HG02852 (cell line): ENCODE measurements around the gene USP6NL.

Experiments
- ATAC-seq: cut with Tn5 transposase; IDR thresholded peaks from one replicate; pipeline ENCODE4 v1.9.1; 2021; ENCODE audit warnings: mild to moderate bottlenecking, moderate library complexity; ENCODE audit not compliant: unreplicated experiment

USP6NL gene

DNA sequence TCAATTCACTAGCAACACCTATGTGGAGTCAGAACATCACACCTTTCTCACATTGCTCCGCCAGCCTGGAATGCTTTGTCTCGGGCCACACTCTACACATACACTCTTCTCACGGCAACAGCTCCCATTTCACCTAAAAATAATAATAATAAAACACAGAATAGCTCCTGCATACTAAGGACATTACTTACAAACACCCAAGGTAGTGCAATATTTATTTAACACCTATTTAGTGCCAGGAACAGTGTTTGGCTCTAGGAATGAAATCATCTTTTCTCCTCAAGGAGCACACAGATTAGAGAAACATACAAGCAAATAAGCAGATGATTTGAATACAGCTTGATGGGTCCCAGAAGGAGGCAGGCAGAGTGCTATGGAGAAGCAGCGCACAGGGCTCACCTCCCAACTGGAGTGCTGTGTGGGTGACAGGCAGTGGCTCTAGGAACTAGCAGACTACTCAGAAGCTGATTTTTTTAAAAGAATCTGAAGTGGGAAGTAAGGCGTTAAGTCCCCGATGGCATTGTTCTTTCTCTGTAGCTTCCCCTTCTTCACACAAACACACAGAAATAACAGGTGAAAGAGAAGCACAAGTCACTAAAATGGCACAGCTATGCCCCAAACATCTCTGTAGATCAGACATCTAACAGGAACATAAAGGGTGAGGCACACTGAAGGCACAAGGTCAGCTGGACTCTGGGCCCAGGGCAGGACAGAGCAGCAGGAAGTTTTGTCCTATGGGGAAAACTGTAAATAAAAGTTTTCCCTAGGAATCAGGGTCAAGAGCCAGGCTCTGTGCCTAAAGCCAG lies 16.7 kb downstream of the USP6NL start:
- no peak for ATAC-seq

- ATAC-seq, result no peak
These were observed 17.8 kb downstream of the USP6NL start for GRCh38 chr10:11593612-11594011.

DNA sequence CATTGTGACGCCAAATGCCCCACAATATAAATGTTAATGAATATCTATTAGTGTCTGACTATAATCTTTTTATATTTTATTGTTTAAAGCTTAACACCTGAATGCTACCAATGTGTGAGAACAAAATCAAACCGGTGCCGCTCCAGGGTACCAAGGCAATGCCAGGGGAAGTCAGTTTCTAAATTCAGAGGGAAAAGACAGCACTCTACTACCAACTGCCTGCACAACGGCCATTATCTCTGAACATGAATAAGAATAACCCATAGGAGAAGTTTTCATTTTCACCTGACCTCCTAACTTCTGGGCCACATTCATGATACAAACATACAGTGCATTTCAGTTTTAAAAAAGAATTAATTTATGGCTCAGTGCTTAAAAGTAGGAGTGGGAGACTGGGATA lies 21.7 kb downstream of the USP6NL start:
- ATAC-seq, result no peak

DNA sequence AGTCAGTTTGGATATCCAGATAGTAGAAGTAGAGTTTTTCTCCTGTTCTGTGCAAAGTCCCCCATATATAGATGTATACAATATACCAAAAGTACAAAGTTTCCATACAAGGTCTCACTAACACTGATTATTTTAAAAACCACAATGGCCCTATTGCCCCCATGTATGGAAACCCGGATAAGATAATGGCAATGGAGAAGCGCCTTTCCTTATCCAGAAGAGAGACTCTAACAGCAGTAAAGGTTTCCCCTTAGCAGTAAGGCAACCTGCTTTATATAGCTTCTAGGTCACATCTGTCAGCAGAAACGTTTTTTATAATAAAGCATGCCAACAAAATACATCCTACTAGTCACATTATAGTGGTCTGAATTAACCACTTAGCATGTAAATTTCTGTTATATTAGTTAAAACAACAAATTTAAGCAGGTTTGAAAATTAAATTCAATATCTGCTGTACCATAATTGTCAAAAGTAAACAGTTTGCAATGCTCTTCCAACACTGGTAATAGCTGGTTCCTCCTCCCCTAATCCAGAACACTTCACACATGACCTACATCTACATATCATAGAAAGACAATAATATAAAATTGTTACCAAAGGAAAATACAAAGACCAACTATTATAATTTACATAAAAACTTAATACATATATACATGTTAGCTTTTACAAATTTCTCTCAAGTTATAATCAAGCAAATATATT lies 22.4 kb downstream of the USP6NL start:
- no peak for ATAC-seq

GRCh38 chr10:11587722-11588259 lies 23.7 kb downstream of the USP6NL start:
- no peak for ATAC-seq

DNA sequence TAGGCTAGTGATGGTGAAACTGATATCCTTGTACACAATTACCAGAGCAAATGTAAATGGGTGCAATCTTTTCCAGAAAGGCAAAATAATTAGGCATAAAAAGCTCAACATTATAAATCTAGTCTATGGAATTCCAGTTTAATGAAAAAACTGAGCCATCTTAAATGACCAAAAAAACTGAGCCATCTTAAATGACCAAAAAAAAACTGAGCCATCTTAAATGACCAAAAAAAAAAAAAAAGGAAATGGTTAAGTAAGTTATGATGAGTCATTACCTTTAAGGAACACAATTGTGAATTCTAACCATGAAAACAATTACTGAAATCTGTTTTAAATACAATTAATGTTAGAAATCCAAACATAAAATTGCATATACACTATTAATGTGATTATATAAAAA lies 25.3 kb downstream of the USP6NL start:
- no peak for ATAC-seq

DNA sequence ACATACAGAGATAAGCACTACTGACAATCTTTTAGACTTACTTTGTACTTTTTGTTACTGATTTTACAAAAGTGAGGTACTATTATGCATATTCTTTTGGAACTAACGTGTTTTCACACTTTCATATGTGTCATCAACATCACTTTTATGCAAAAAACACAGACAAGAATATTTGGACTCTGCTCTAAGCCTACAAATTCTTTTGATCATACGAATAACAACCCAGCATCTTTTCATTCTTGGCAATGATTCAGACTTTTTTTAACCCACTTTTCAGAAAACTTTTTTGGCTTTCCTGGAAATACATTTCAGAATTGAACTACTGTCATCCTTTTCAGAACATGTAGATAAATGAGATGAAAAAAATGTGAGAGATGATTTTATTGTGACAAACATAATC lies 30.2 kb downstream of the USP6NL start:
- no peak for ATAC-seq

DNA sequence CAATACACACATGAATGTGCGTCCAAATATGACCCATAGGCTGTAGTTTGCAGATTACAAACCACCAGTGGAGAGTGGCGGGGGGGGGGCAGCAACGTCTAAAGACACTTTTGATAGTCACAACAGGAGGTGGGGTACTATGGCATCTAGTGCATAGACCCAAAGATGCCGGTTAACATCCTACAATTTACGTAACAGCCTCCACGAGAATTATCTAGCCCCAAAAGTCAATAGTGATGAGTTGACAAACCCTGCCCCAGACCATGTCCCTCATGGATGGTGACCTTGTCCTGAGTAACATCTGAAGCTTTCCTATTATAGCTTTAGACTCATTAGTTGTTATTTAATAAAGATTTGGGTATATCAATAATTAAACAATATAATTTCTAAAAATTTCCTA lies 31.6 kb downstream of the USP6NL start:
- no peak for ATAC-seq

GRCh38 chr10:11578802-11579255 lies 32.6 kb downstream of the USP6NL start:
- ATAC-seq, result peak; percentile 56

- ATAC-seq, result no peak
These were observed 35.2 kb downstream of the USP6NL start for GRCh38 chr10:11576092-11576809.

DNA sequence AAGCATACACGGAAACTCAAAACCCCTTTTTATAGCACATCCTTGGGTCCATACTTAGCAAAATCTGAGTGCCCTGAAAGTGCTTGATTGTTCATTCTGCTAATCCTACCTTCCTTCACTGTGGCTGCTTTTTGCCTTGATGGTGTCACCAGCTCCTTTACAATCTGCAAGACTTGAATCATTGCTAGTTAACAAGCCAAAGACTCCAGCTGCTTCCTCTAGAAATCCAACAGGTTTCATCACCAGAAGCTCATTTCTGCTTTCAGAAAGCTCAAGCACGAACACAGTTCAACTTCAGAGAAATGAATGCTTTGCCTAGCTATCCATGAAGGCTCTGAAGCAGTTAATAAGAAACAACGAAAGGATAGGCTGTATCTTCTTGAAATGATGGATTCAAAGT lies 38.0 kb downstream of the USP6NL start:
- peak; percentile 59 for ATAC-seq

- no peak for ATAC-seq
These were observed 40.7 kb downstream of the USP6NL start for GRCh38 chr10:11570751-11571150.

- no peak for ATAC-seq
These were observed 42.0 kb downstream of the USP6NL start for GRCh38 chr10:11569471-11569870.

DNA sequence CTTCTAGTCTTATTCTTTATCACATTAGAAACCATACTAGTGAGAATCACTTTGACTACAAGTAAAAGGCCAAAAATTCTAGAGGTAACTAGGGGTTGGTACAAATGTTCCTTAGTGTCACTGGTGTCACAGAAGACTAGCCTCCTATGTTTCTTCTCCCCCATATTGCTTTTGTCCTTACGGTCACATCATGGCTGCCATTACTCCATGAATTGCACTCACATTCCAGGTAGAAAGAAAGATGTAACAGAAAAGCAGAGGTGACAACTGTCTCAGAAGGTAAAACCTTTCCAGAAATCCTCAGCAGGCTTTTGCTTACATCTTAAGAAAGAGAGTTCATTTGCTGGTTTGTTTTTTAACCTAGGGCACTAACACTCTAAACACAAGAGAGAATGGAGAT lies 42.9 kb downstream of the USP6NL start:
- ATAC-seq, result no peak

GRCh38 chr10:11564741-11565140 lies 46.7 kb downstream of the USP6NL start:
- ATAC-seq, result no peak

DNA sequence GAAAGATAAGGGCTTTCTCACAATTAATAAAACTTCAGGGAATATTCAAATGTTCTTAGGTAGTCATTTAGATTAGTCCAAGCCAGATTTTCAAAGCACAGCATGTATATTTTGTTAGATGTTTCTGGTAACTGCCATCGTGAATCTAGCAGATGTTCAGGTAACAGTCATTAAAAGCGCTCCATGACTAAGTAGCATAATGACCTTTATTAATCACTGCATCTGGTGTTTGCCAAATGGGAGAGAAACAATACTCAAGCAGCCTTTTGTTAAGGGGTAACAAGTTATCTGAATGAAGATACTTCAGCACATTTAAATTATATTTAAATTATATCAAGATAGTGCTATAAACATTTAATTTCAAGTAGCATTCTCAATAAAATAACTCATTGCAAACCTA lies 47.5 kb downstream of the USP6NL start:
- ATAC-seq, result no peak

GRCh38 chr10:11562888-11563287 lies 48.6 kb downstream of the USP6NL start:
- no peak for ATAC-seq

DNA sequence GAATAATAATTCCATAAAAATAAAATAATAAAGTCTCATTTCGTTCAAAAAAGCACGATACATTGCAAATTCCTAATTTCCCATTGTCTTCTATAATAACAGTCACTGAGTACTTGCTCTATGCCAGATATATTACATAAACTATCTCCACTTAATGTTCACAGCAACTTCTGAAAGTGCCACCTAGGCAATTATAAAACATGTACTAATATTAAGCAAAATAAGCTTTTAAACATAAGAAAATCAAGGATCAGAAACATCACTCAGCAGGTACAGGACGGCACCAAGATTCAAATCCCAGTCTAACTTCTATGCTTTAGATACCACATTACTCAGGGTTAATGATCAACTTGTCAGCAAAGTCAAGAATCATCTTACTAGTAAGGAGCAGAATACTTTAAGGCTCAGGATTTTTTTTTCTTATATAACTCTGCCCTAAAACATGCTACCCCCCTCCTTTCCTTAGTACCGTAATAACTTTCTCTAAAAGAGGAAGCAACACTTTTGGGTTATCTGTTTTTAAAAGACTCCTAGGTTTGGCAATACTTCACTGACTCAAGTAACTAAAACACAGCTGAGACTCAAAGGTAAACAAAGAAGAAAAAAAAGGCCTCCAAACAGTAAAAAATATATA lies 51.3 kb downstream of the USP6NL start:
- ATAC-seq, result peak; percentile 72

DNA sequence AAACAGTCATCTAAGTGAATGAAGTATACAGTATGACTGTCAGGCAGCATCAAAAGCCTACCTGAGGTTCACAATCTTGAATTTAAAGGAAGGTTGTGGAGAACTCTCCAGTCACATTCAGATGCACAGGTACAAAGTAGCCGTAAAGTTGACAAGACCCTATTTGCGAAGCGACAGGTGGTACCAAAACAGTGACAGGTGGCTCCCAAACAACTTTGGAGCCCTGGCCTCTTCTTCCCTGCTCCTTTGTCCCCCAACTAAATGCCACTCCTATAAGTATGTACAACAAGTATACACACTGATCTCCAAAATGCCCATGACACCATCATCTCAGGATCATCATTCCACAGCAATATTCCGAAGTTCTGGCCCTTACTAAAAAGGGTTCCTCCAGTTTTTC lies 53.5 kb downstream of the USP6NL start:
- no peak for ATAC-seq

GRCh38 chr10:11557513-11557912 lies 53.9 kb downstream of the USP6NL start:
- no peak for ATAC-seq

GRCh38 chr10:11555556-11555955 lies 55.9 kb downstream of the USP6NL start:
- ATAC-seq, result no peak
